H1 (cell line): Measurements from ENCODE around the gene CTBP2. TPM values are rescaled to one million over a fixed set of nuclear protein-coding genes. Genes with fewer than 3 reads are reported as not detected.

Experiments used
- BACH1 ChIP-seq: IDR thresholded peaks from 2 replicates; pipeline ENCODE4 v1.6.1; 2012; ENCODE audit warnings: low read length, improper control_type of control experiment
- BRCA1 ChIP-seq: IDR thresholded peaks from 2 replicates; pipeline ENCODE4 v1.6.1; 2012; ENCODE audit warnings: low read depth, low read length, improper control_type of control experiment
- EGR1 ChIP-seq: IDR thresholded peaks from 2 replicates; pipeline ENCODE4 v1.6.1; 2011; ENCODE audit warnings: low read depth, low read length, borderline replicate concordance
- POLR2AphosphoS5 ChIP-seq: IDR thresholded peaks from 2 replicates; pipeline ENCODE4 v1.6.1; 2011; ENCODE audit warnings: low read depth, low read length
- SAP30 ChIP-seq: fragments of 300-600 bp; sonication (generic); IDR thresholded peaks from 2 replicates; pipeline ENCODE4 v1.7.1; 2012; ENCODE audit warnings: low read length, moderate library complexity, mild to moderate bottlenecking, inconsistent platforms; ENCODE audit not compliant: insufficient read depth, insufficient replicate concordance
- SIX5 ChIP-seq: IDR thresholded peaks from 2 replicates; pipeline ENCODE4 v1.6.1; 2011; ENCODE audit warnings: mild to moderate bottlenecking, low read depth, low read length
- SP2 ChIP-seq: IDR thresholded peaks from 2 replicates; pipeline ENCODE4 v1.6.1; 2012; ENCODE audit warnings: mild to moderate bottlenecking, low read length, inconsistent platforms
- SP4 ChIP-seq: IDR thresholded peaks from 2 replicates; pipeline ENCODE4 v1.6.1; 2012; ENCODE audit warnings: low read length, inconsistent platforms
- YY1 ChIP-seq: IDR thresholded peaks from 2 replicates; pipeline ENCODE4 v1.6.1; 2011; ENCODE audit warnings: low read depth, mild to moderate bottlenecking, low read length
- ZNF274 ChIP-seq: IDR thresholded peaks from 2 replicates; pipeline ENCODE4 v1.7.0; 2012; ENCODE audit warnings: low read length, borderline replicate concordance; ENCODE audit errors: extremely low read depth
- polyA plus RNA-seq, 7 experiments: library from polyadenylated mRNA; depleted of rRNA in 3 of 7; stranded (reverse) in 5 of 7; unstranded in 2 of 7; fragments of >200 nt in 5 of 7; fragments of 200-250 nt in 2 of 7; gene quantifications; 1 replicate in 5 of 7; 2 replicates in 1 of 7; 4 replicates in 1 of 7; pipeline versions ENCODE4 v1.2.1 to v1.2.3, GENCODE V29; 2011 to 2013; ENCODE audit warnings: missing spikeins in 2 of 7, mixed read lengths in 2 of 7
- total RNA-seq: library from RNA; stranded (reverse); fragmentation: NEBNext Ultra II Directional; extraction: Animal tissue kit (Norgen Biotek cat#: 25700); gene quantifications from 2 replicates; pipeline ENCODE4 v1.2.1, GENCODE V29; 2021
- TF ChIP-seq, protein P1 (sequence below): fragments of 300-600 bp; sonication (generic); IDR thresholded peaks from 2 replicates; pipeline ENCODE4 v1.7.1; 2012; ENCODE audit warnings: low read length, moderate library complexity, mild to moderate bottlenecking, inconsistent platforms; ENCODE audit not compliant: insufficient replicate concordance

CTBP2 gene
- total and polyA plus RNA-seq, 2 of the 8 experiments (the other 6 are each of a cell fraction or from before 2014, with no cell fraction given) = 208 to 221 TPM

- TF ChIP-seq, protein P1, sequence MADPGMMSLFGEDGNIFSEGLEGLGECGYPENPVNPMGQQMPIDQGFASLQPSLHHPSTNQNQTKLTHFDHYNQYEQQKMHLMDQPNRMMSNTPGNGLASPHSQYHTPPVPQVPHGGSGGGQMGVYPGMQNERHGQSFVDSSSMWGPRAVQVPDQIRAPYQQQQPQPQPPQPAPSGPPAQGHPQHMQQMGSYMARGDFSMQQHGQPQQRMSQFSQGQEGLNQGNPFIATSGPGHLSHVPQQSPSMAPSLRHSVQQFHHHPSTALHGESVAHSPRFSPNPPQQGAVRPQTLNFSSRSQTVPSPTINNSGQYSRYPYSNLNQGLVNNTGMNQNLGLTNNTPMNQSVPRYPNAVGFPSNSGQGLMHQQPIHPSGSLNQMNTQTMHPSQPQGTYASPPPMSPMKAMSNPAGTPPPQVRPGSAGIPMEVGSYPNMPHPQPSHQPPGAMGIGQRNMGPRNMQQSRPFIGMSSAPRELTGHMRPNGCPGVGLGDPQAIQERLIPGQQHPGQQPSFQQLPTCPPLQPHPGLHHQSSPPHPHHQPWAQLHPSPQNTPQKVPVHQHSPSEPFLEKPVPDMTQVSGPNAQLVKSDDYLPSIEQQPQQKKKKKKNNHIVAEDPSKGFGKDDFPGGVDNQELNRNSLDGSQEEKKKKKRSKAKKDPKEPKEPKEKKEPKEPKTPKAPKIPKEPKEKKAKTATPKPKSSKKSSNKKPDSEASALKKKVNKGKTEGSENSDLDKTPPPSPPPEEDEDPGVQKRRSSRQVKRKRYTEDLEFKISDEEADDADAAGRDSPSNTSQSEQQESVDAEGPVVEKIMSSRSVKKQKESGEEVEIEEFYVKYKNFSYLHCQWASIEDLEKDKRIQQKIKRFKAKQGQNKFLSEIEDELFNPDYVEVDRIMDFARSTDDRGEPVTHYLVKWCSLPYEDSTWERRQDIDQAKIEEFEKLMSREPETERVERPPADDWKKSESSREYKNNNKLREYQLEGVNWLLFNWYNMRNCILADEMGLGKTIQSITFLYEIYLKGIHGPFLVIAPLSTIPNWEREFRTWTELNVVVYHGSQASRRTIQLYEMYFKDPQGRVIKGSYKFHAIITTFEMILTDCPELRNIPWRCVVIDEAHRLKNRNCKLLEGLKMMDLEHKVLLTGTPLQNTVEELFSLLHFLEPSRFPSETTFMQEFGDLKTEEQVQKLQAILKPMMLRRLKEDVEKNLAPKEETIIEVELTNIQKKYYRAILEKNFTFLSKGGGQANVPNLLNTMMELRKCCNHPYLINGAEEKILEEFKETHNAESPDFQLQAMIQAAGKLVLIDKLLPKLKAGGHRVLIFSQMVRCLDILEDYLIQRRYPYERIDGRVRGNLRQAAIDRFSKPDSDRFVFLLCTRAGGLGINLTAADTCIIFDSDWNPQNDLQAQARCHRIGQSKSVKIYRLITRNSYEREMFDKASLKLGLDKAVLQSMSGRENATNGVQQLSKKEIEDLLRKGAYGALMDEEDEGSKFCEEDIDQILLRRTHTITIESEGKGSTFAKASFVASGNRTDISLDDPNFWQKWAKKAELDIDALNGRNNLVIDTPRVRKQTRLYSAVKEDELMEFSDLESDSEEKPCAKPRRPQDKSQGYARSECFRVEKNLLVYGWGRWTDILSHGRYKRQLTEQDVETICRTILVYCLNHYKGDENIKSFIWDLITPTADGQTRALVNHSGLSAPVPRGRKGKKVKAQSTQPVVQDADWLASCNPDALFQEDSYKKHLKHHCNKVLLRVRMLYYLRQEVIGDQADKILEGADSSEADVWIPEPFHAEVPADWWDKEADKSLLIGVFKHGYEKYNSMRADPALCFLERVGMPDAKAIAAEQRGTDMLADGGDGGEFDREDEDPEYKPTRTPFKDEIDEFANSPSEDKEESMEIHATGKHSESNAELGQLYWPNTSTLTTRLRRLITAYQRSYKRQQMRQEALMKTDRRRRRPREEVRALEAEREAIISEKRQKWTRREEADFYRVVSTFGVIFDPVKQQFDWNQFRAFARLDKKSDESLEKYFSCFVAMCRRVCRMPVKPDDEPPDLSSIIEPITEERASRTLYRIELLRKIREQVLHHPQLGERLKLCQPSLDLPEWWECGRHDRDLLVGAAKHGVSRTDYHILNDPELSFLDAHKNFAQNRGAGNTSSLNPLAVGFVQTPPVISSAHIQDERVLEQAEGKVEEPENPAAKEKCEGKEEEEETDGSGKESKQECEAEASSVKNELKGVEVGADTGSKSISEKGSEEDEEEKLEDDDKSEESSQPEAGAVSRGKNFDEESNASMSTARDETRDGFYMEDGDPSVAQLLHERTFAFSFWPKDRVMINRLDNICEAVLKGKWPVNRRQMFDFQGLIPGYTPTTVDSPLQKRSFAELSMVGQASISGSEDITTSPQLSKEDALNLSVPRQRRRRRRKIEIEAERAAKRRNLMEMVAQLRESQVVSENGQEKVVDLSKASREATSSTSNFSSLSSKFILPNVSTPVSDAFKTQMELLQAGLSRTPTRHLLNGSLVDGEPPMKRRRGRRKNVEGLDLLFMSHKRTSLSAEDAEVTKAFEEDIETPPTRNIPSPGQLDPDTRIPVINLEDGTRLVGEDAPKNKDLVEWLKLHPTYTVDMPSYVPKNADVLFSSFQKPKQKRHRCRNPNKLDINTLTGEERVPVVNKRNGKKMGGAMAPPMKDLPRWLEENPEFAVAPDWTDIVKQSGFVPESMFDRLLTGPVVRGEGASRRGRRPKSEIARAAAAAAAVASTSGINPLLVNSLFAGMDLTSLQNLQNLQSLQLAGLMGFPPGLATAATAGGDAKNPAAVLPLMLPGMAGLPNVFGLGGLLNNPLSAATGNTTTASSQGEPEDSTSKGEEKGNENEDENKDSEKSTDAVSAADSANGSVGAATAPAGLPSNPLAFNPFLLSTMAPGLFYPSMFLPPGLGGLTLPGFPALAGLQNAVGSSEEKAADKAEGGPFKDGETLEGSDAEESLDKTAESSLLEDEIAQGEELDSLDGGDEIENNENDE = no peak
- no peak for TF ChIP-seq SAP30
- no peak for TF ChIP-seq SIX5
- TF ChIP-seq SP4 = no peak
- TF ChIP-seq YY1 = no peak
- TF ChIP-seq ZNF274 = no peak
- TF ChIP-seq BRCA1 = no peak
- TF ChIP-seq BACH1 = no peak
- TF ChIP-seq SP2 = no peak
- no peak for TF ChIP-seq POLR2AphosphoS5
- no peak for TF ChIP-seq EGR1
- TF ChIP-seq, all 59 proteins: peak for 0
These were observed 142.6 kb downstream of the CTBP2 start (continued) for GRCh38 chr10:125017547-125018298.
